Midbrain (tissue), 1 donor: ENCODE data around the gene NPHP4.
"Not testable (repeated sequence)": the region's sequence is repeated elsewhere in the genome, so short reads cannot be mapped to it uniquely, and the experiment has no call there.

Experiments
- DNase-seq: peaks from one replicate; lab custom pipeline; 2025; lab: John Stamatoyannopoulos, UW

The NPHP4 gene

GRCh38 chr1:5934058-5934884 lies 58.0 kb downstream of the NPHP4 start:
- DNase-seq, result no peak

GRCh38 chr1:5933676-5934057 lies 58.6 kb downstream of the NPHP4 start:
- DNase-seq, result no peak

- no peak for DNase-seq
These were observed 59.2 kb downstream of the NPHP4 start for GRCh38 chr1:5933050-5933449.

GRCh38 chr1:5928714-5929400 lies 63.4 kb downstream of the NPHP4 start:
- no peak for DNase-seq

- no peak for DNase-seq
These were observed 64.5 kb downstream of the NPHP4 start for GRCh38 chr1:5927506-5928370.

GRCh38 chr1:5926686-5927435 lies 65.4 kb downstream of the NPHP4 start:
- DNase-seq, result no peak

- DNase-seq, result not testable (repeated sequence)
These were observed 69.4 kb downstream of the NPHP4 start for GRCh38 chr1:5922700-5923330.

- no peak for DNase-seq
These were observed 70.6 kb downstream of the NPHP4 start for GRCh38 chr1:5921671-5922070.

- no peak for DNase-seq
These were observed 71.1 kb downstream of the NPHP4 start for GRCh38 chr1:5921129-5921528.

GRCh38 chr1:5920201-5920600 lies 72.0 kb downstream of the NPHP4 start:
- DNase-seq, result no peak

GRCh38 chr1:5918275-5918649 lies 74.0 kb downstream of the NPHP4 start:
- DNase-seq, result no peak

- no peak for DNase-seq
These were observed 74.5 kb downstream of the NPHP4 start for GRCh38 chr1:5917591-5918274.

- DNase-seq, result no peak
These were observed 75.0 kb downstream of the NPHP4 start for GRCh38 chr1:5917281-5917590.

- DNase-seq, result no peak
These were observed 75.5 kb downstream of the NPHP4 start for GRCh38 chr1:5916572-5917280.

- DNase-seq, result peak; percentile 68
These were observed 76.3 kb downstream of the NPHP4 start for GRCh38 chr1:5915587-5916571.

- DNase-seq, result no peak
These were observed 77.4 kb downstream of the NPHP4 start for GRCh38 chr1:5914676-5915365.

- DNase-seq, result no peak
These were observed 78.3 kb downstream of the NPHP4 start for GRCh38 chr1:5913876-5914275.

GRCh38 chr1:5913078-5913845 lies 79.0 kb downstream of the NPHP4 start:
- no peak for DNase-seq
